GM12872 (cell line): ENCODE results near the gene ITFG2.

Source experiments
- TF ChIP-seq, protein P1 (sequence below): IDR thresholded peaks from 3 replicates; pipeline ENCODE4 v1.5.1; 2011; ENCODE audit warnings: low read depth, mild to moderate bottlenecking, low read length, moderate library complexity; ENCODE audit not compliant: insufficient read depth

Gene ITFG2

DNA sequence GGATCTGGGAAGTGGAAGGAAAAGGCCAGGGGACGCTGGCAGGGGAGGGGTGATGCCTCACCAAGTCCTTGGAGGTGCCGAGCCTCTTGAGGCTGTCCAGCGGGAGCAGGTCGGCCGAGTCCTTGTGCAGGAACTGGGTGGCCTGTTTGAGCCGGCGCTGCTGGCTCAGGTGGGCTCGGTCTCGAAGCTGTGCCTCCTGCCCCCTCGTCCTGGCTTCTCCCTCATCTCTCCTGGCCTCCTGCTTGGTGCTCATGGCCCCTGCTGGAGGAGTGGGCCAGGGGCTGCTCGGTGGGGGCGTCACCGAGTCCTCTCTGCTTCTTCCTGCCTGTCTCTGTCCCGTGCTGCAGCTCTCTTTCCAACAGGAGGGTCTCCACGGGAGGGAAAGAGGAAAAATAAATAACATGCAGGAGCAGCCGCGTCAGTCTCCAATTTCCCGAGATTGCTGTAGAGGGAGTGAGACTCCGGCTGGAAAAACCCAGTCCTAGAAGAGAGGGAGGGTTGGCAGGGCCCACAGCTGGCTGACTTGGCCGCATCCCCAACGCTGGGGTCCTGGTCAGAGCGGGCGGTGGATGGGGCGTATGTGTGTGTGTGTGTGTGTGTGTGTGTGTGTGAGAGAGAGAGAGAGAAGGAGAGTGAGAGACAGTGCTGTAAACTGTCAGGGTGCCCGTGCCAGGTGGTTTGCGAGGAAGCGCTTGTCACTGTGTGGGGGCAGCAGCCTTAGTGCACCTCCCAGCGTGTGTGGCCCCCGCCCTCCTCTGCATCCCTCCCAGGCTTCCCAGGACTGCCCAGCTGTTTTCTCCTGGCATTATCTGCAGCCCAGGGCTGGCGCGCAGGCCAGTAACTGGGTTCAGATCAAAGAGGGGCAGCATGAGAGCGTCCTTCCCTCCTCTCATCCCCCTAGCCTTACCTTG is 22.4 kb downstream of the ITFG2 start, which contains the start of gene NRIP2:
Gene NRIP2, minus strand, starts transcription at position 455 of the 911 bp plus-strand sequence. Its CDS starts 52 bp downstream, at position 403.
- TF ChIP-seq, protein P1, sequence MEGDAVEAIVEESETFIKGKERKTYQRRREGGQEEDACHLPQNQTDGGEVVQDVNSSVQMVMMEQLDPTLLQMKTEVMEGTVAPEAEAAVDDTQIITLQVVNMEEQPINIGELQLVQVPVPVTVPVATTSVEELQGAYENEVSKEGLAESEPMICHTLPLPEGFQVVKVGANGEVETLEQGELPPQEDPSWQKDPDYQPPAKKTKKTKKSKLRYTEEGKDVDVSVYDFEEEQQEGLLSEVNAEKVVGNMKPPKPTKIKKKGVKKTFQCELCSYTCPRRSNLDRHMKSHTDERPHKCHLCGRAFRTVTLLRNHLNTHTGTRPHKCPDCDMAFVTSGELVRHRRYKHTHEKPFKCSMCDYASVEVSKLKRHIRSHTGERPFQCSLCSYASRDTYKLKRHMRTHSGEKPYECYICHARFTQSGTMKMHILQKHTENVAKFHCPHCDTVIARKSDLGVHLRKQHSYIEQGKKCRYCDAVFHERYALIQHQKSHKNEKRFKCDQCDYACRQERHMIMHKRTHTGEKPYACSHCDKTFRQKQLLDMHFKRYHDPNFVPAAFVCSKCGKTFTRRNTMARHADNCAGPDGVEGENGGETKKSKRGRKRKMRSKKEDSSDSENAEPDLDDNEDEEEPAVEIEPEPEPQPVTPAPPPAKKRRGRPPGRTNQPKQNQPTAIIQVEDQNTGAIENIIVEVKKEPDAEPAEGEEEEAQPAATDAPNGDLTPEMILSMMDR, result no peak

DNA sequence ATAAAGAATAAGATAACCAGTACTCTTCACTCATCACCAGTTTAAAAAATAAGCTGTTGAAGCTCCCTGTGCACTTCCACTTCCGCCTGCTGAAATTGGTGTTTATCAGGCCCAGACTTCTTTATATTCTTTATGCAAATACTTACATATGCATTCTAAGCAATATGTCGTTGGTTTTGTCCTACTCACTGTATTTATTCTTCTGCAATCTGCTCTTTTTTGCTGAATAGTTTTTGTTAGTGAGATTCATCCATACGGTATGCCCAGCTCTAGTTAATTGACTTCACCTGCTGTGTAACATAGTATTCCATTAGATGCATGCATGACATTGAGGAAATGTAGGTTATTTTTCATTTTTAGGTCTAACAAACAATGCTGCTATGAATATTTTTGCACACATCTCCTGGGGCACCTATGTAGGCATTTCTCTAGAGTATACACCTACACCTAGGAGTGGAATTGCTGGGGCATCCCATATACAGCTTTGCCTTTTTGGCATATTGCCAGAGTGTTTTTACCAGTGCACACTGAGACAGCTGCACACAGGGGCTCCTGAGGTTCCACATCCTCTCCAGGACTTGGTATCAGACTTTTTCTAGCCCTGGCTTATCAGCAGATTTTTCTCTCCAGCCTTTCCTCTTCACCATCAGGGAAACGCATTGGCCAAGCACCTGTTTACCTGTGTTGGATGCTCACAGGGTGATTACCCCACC is 23.4 kb downstream of the ITFG2 start:
- TF ChIP-seq, protein P1, result no peak

DNA sequence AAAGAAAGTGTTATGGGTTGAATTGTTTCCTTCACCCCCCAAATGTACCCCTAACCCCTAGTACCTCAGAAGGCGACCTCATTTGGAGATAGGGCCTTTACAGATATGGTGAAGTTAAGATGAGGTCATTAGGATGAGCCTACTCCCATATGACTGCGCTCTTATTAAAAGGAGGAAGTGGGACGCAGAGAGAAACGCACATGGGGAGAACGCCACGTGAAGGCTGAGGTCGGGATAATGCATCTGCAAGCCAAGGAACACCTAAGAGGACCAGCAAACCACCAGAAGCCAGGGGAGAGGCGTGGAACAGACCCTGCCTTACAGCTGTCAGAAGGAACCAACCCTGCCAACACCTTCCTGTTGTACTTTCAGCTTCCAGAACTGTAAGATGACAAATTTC is 24.1 kb downstream of the ITFG2 start:
- TF ChIP-seq, protein P1, result no peak

DNA sequence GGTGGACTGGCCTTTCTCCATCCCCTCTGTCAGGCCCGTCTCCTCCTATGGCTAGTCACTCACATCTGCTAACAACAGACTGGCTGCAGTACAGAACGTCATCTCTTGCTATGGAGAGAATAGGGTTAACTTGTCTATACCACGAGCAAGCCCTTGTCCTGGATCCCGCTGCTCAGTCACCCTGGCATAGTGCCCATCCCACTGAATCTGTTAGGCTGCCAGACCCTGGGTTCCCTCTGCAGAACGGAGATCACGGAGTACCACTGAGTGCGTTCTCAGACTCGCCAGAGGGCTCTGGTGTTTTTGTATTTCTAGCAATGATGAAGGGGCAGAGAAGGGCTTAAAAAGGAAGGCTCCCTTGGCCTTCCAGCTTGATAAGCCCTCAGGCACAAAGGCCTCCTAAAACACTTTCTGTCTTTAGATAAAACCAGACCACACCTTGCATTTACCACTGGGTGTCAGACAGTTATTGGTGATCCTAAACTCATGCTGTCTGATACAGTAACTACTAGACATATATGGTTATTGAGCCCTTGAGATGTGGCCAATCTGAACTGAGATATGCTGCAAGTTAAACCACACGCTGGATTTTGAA is 28.7 kb downstream of the ITFG2 start:
- TF ChIP-seq, protein P1, result no peak

DNA sequence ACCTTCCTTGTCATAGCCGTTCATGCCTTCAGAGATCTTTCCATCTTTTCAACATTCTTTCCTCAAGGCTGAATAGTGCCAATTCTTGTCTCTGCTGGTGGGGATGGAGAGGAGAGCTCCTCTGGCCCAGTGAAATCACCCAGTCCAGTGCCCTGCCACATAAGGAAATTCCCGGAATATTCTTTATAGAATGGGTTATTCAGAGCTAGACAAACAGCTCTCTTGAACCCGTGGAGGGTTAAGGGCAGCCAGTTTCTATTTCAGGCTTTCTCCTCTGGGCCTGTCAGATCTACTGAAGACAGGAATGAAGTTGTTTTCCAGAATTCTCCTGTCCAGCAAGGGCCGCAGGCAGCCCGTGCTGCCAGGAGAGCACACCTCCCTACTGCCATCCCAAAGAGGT is 30.5 kb downstream of the ITFG2 start:
- TF ChIP-seq, protein P1, result no peak

DNA sequence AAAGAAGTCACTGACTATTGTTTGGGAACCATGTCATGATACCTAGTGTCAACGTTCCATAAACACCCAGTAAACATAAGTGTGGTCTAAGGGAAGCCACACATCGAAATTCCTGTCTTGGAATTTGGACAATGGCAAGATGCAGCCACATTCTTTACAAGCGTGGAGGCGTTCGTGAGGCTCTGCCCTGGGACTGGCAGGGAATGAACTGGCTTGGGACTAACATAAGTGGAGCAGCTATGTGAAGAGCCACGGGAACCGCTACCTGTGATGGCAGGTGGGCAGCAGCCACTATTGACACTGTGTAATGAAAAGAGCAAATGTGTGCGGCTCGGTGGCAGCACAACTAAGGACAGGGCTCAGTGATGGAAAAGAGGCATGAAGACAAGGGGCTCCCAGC is 32.3 kb downstream of the ITFG2 start:
- TF ChIP-seq, protein P1, result no peak

DNA sequence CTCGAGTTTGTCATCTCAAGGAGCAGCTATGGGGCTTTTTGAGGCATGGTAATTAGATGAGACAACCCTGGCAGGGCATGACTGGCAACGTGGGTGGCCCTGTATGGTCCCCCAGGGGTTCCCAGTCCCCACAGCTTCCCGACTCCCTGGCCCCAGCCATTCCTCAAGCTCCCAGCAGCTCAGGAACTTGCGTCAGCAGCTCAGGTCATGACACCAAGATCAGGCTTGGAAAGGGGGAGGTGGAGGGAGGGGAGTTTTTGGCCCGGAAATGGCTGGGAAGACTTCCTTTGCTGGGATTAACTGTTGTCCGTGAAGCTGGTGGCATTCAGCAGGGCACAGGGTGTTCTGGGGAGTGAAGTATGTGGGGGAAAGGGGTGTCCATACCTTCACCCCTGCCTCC is 32.8 kb downstream of the ITFG2 start:
- TF ChIP-seq, protein P1, result no peak
